Body of pancreas (tissue), 4 donors: ENCODE results near the gene YBEY. TPM values are rescaled to one million over a fixed set of nuclear protein-coding genes. Genes with fewer than 3 reads are reported as not detected.

Experiments used
- ATAC-seq: fragments of 150-250 bp; one replicate; pipeline ENCODE4 v1.9.1; 2016
- DNase-seq, 4 donors: peaks; one replicate each; pipeline ENCODE4 v3.0.0-alpha.2; 2019
- H3K27ac ChIP-seq, 4 donors: fragments of 200-600 bp; sonication (generic); 1 replicate in 3 of 4; 2 replicates in 1 of 4; pipeline versions ENCODE4 v1.5.1 to v1.6.1; 2016 to 2019; ENCODE audit warnings: mild to moderate bottlenecking in 1 of 4, mixed read lengths in 1 of 4, moderate library complexity in 1 of 4
- H3K27me3 ChIP-seq, 2 donors: fragments of 200-600 bp; sonication (generic); one replicate each; pipeline ENCODE4 v1.6.0; 2016; ENCODE audit warnings: mild to moderate bottlenecking in 1 of 2
- H3K36me3 ChIP-seq, 2 donors: fragments of 200-600 bp; sonication (generic); replicated peaks in 1 of 2; 2 replicates each; pipeline ENCODE4 v1.5.1; 2016; ENCODE audit warnings: low read depth in 2 of 2; ENCODE audit not compliant: insufficient read depth in 1 of 2
- H3K4me1 ChIP-seq: fragments of 200-600 bp; sonication (generic); one replicate; pipeline ENCODE4 v1.6.0; 2016
- H3K4me3 ChIP-seq, 2 donors: fragments of 200-600 bp; sonication (generic); 1 replicate in 1 of 2; 2 replicates in 1 of 2; pipeline ENCODE4 v1.5.1; 2016 to 2019
- H3K9me3 ChIP-seq, 3 donors: fragments of 200-600 bp; sonication (generic); 1 replicate in 2 of 3; 2 replicates in 1 of 3; pipeline ENCODE4 v1.5.1; 2016
- CTCF ChIP-seq, 7 experiments: fragments of 450-650 bp in 4 of 7; fragments of 200-600 bp in 3 of 7; sonication (generic) in 3 of 7; IDR thresholded peaks; one replicate each; pipeline ENCODE4 v1.5.1; 2016 to 2019; ENCODE audit warnings: antibody characterized with exemption in 7 of 7
- POLR2A ChIP-seq, 3 donors: fragments of 450-650 bp; IDR thresholded peaks; one replicate each; pipeline ENCODE4 v1.6.1; 2016; ENCODE audit warnings: antibody characterized with exemption in 3 of 3, mild to moderate bottlenecking in 2 of 3
- WGBS, 2 donors: methylation state at CpG; one replicate each; pipeline ENCODE4 v1.1.5; 2017; 5-methylcytosine and 5-hydroxymethylcytosine counted together
- intact Hi-C: fragments of 100-400 bp; cut with DNase I; formaldehyde crosslinking; loops from one replicate; pipeline ENCODE4 v1.15.1; 2023
- total RNA-seq, 2 donors: library from RNA; depleted of rRNA; stranded (reverse); fragments of >200 nt; gene quantifications; one replicate each; pipeline ENCODE4 v1.1.0, GENCODE V29; 2016

Gene YBEY
- total RNA-seq, 2 donors from 2014 or later: 4.9 to 15.2 TPM

DNA sequence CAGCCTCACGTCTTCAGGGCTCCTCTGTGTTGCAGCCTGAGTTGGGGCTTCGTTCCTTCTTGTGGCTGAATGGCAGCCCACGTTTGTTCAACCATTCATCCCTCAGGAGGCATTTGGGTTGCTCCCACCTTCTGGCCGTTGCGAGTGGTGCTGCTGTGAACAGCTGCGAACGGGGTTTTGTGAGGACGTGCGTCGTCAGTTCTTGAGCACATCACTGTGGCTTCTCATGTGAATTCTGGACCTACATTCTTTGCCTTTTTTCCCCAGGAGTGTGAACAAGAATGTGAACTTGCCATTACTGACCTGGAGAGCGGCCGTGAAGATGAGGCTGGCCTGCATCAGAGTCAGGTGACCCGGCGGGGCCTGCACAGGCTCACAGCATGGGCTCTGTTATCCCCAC, 59.7 kb downstream of the YBEY start:
- Histone ChIP-seq H3K4me3 (no peak overlapping the region), H3K27ac (no peak overlapping the region), H3K4me1 (no peaks in the 10 kb centered on the region), H3K9me3 (no peaks in the 10 kb centered on the region), H3K27me3 (no peaks in the 10 kb centered on the region), H3K36me3 (peaks cover 0 to 16% of the 10 kb centered on the region in 2 donors)
- no peak for TF ChIP-seq POLR2A (IDR thresholded peaks at IDR 0.05)
- no peak for TF ChIP-seq CTCF (IDR thresholded peaks at IDR 0.05)
- DNase-seq (no peak), ATAC-seq (no peak)
- intact Hi-C loops: no loop called here
- 92 to 96% methylated on average over 12 to 14 of the region's 14 CpGs for WGBS, 2 donors

- Histone ChIP-seq H3K27me3 (no peaks in the 10 kb centered on the region), H3K4me1 (no peaks in the 10 kb centered on the region), H3K4me3 (no peak overlapping the region), H3K27ac (no peak overlapping the region), H3K9me3 (no peaks in the 10 kb centered on the region), H3K36me3 (peaks cover 0 to 17% of the 10 kb centered on the region in 2 donors)
- TF ChIP-seq CTCF (IDR thresholded peaks at IDR 0.05) (no peak), POLR2A (IDR thresholded peaks at IDR 0.05) (no peak)
- intact Hi-C loops: no loop called here
- ATAC-seq: no peak
- WGBS, 2 donors: 90 to 94% methylated on average over 32 to 34 of the region's 34 CpGs
- DNase-seq: no peak
These were observed 60.4 kb downstream of the YBEY start for GRCh38 chr21:46346296-46347202.

GRCh38 chr21:46347203-46347550, 61.0 kb downstream of the YBEY start:
- Histone ChIP-seq H3K4me3 (no peak overlapping the region), H3K4me1 (no peaks in the 10 kb centered on the region), H3K9me3 (no peaks in the 10 kb centered on the region), H3K27ac (no peak overlapping the region), H3K27me3 (no peaks in the 10 kb centered on the region), H3K36me3 (peaks cover 0 to 19% of the 10 kb centered on the region in 2 donors)
- ATAC-seq (no peak), DNase-seq (no peak)
- WGBS, 2 donors: 71 to 75% methylated on average over 7 to 10 of the region's 10 CpGs
- TF ChIP-seq CTCF (IDR thresholded peaks at IDR 0.05) (no peak), POLR2A (IDR thresholded peaks at IDR 0.05) (no peak)
- intact Hi-C loops: no loop called here

Other genes with a start within 250 kb of the YBEY start
- gene COL6A2, start 188.2 kb upstream of the YBEY start, total RNA-seq: 100 to 1,000 TPM in 1 of 2 donors, 10 to 100 TPM in 1; 72.1 to 339 TPM
- gene FTCD, start 130.8 kb upstream of the YBEY start, total RNA-seq: under 1 TPM in 1 of 2 donors, not detected in 1; 0.33 TPM
- 1 to 10 TPM; 4.4 to 9.6 TPM for gene SPATC1L, start 101.9 kb upstream of the YBEY start, total RNA-seq
- 10 to 100 TPM; 38.9 to 68.9 TPM for gene LSS, start 57.6 kb upstream of the YBEY start, total RNA-seq
- gene MCM3AP, start 731 bp upstream of the YBEY start, total RNA-seq: 100 to 1,000 TPM in 1 of 2 donors, 10 to 100 TPM in 1; 52.7 to 102 TPM
- gene C21orf58, start 37.5 kb downstream of the YBEY start, total RNA-seq: 1 to 10 TPM; 1.6 TPM
- 10 to 100 TPM; 11.9 to 28.0 TPM for gene PCNT, start 37.8 kb downstream of the YBEY start, total RNA-seq
- 10 to 100 TPM; 28.5 to 44.2 TPM for gene DIP2A, start 172.5 kb downstream of the YBEY start, total RNA-seq